NCI-H1105 treated with DMSO at 0.1 percent for 48 hours (cell line): ENCODE results near the gene HEBP1.
"Not testable (repeated sequence)": the region's sequence is repeated elsewhere in the genome, so short reads cannot be mapped to it uniquely, and the experiment has no call there.

Experiments used
- DNase-seq: peaks from one replicate; lab custom pipeline; 2025; lab: John Stamatoyannopoulos, UW

HEBP1 gene

GRCh38 chr12:12999959-13000615 is at the start of gene HEBP1:
Gene HEBP1 (minus strand): TSS chr12:13000265. CDS start chr12:13000114, 151 bp downstream.
- peak; percentile 82 for DNase-seq

- no peak for DNase-seq
These were observed 49.8 kb upstream of the HEBP1 start for GRCh38 chr12:13049816-13050215.

- DNase-seq, result no peak
These were observed 46.9 kb upstream of the HEBP1 start for GRCh38 chr12:13046964-13047363.

GRCh38 chr12:13045816-13046215 is 45.8 kb upstream of the HEBP1 start:
- no peak for DNase-seq

- DNase-seq, result no peak
These were observed 44.8 kb upstream of the HEBP1 start for GRCh38 chr12:13044906-13045299.

GRCh38 chr12:13044002-13044905 is 44.2 kb upstream of the HEBP1 start, which contains the start of gene FAM234B:
Gene FAM234B (plus strand): TSS chr12:13044381. CDS start chr12:13044404, 23 bp downstream.
- DNase-seq, result peak; percentile 68

GRCh38 chr12:13042666-13043230 is 42.7 kb upstream of the HEBP1 start:
- no peak for DNase-seq

GRCh38 chr12:13041224-13041623 is 41.2 kb upstream of the HEBP1 start:
- DNase-seq, result no peak

GRCh38 chr12:13039328-13039956 is 39.4 kb upstream of the HEBP1 start:
- peak; percentile 5 for DNase-seq

GRCh38 chr12:13038491-13039161 is 38.6 kb upstream of the HEBP1 start:
- no peak for DNase-seq

- DNase-seq, result no peak
These were observed 36.8 kb upstream of the HEBP1 start for GRCh38 chr12:13036881-13037280.

GRCh38 chr12:13035335-13035734 is 35.3 kb upstream of the HEBP1 start:
- not testable (repeated sequence) for DNase-seq

- no peak for DNase-seq
These were observed 33.4 kb upstream of the HEBP1 start for GRCh38 chr12:13033476-13033875.

- no peak for DNase-seq
These were observed 32.1 kb upstream of the HEBP1 start for GRCh38 chr12:13032164-13032563.

GRCh38 chr12:13030541-13031291 is 30.7 kb upstream of the HEBP1 start:
- no peak for DNase-seq

GRCh38 chr12:13028825-13029570 is 28.9 kb upstream of the HEBP1 start:
- DNase-seq, result no peak

GRCh38 chr12:13027508-13027907 is 27.4 kb upstream of the HEBP1 start:
- no peak for DNase-seq

- DNase-seq, result no peak
These were observed 27.0 kb upstream of the HEBP1 start for GRCh38 chr12:13027032-13027431.

GRCh38 chr12:13026286-13026685 is 26.2 kb upstream of the HEBP1 start:
- DNase-seq, result no peak

- DNase-seq, result no peak
These were observed 24.5 kb upstream of the HEBP1 start for GRCh38 chr12:13024531-13024916.
